Prostate gland (tissue), 2 donors: Measurements from ENCODE around the gene CISTR. TPM values are rescaled to one million over a fixed set of nuclear protein-coding genes. Genes with fewer than 3 reads are reported as not detected.

ENCODE experiments used
- DNase-seq: peaks from one replicate; pipeline ENCODE4 v3.0.0-alpha.2; 2019; ENCODE audit warnings: low spot score
- H3K27ac ChIP-seq, 2 donors: fragments of 200-600 bp; sonication (generic); 2 replicates each; pipeline ENCODE4 v1.5.1; 2017 to 2019
- H3K27me3 ChIP-seq: fragments of 200-600 bp; sonication (generic); replicated peaks from 2 replicates; pipeline ENCODE4 v1.5.1; 2019; ENCODE audit not compliant: insufficient read depth
- H3K36me3 ChIP-seq, 2 donors: fragments of 200-600 bp; sonication (generic); 1 replicate in 1 of 2; 2 replicates in 1 of 2; pipeline versions ENCODE4 v1.5.1 to v1.8.1; 2017 to 2019
- H3K4me1 ChIP-seq: fragments of 200-600 bp; sonication (generic); replicated peaks from 2 replicates; pipeline ENCODE4 v1.5.1; 2019
- H3K4me3 ChIP-seq, 2 donors: fragments of 200-600 bp; sonication (generic); 2 replicates each; pipeline ENCODE4 v1.5.1; 2017 to 2019
- H3K9me3 ChIP-seq: fragments of 200-600 bp; sonication (generic); 2 replicates; pipeline ENCODE4 v1.5.1; 2017
- POLR2A ChIP-seq: fragments of 450-650 bp; IDR thresholded peaks from one replicate; pipeline ENCODE4 v1.6.1; 2016; ENCODE audit warnings: antibody characterized with exemption, mild to moderate bottlenecking
- POLR2AphosphoS5 ChIP-seq: sonication (generic); formaldehyde crosslinking; IDR thresholded peaks from one replicate; pipeline ENCODE4 v1.6.1; 2017; ENCODE audit warnings: antibody characterized with exemption
- WGBS: methylation state at CpG from one replicate; pipeline ENCODE4 v1.1.5; 2018; 5-methylcytosine and 5-hydroxymethylcytosine counted together
- intact Hi-C: fragments of 100-400 bp; cut with DNase I; formaldehyde crosslinking; loops from one replicate; pipeline ENCODE4 v1.14.2; 2022
- total RNA-seq, 2 donors: library from RNA; depleted of rRNA; stranded (reverse); fragments of >200 nt; gene quantifications; one replicate each; pipeline ENCODE4 v1.1.0, GENCODE V29; 2016
- TF ChIP-seq, protein P1 (sequence below), 4 experiments: fragments of 200-600 bp in 2 of 4; fragments of 450-650 bp in 2 of 4; sonication (generic) in 2 of 4; IDR thresholded peaks; 1 replicate in 3 of 4; 2 replicates in 1 of 4; pipeline ENCODE4 v1.5.1; 2016 to 2019; ENCODE audit warnings: antibody characterized with exemption in 4 of 4, mild to moderate bottlenecking in 2 of 4, moderate library complexity in 2 of 4

CISTR gene
- total RNA-seq, 2 donors from 2014 or later: not detected

DNA sequence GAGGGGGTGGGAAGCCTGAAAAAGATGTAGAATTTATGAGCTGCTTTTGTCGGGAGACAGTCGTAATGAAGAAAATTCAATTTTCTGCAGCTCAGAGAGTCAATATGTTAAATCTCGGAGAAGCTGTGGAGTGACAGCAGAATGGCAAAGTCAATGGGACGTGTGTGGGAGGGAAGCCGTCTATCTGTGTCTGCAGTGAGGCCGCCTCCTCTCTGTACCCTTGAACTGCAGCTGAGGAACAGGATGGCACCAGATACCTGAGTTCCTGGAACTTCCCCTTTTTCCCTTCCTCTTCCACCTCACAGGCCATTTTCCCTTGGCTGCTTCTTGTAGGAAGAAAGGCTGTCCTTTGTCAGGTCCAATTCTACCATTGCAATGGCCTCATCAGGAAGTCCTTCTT lies 15.2 kb downstream of the CISTR start:
- intact Hi-C loops: no loop called here
- WGBS: 85% methylated on average over 6 of the region's 6 CpGs
- Histone ChIP-seq H3K36me3 (no peaks in the 10 kb centered on the region), H3K27me3 (peaks cover 7% of the 10 kb centered on the region), H3K4me3 (no peak overlapping the region), H3K9me3 (no peaks in the 10 kb centered on the region), H3K4me1 (no peaks in the 10 kb centered on the region), H3K27ac (no peak overlapping the region)
- TF ChIP-seq POLR2A (no peak), POLR2AphosphoS5 (no peak)
- TF ChIP-seq, protein P1, sequence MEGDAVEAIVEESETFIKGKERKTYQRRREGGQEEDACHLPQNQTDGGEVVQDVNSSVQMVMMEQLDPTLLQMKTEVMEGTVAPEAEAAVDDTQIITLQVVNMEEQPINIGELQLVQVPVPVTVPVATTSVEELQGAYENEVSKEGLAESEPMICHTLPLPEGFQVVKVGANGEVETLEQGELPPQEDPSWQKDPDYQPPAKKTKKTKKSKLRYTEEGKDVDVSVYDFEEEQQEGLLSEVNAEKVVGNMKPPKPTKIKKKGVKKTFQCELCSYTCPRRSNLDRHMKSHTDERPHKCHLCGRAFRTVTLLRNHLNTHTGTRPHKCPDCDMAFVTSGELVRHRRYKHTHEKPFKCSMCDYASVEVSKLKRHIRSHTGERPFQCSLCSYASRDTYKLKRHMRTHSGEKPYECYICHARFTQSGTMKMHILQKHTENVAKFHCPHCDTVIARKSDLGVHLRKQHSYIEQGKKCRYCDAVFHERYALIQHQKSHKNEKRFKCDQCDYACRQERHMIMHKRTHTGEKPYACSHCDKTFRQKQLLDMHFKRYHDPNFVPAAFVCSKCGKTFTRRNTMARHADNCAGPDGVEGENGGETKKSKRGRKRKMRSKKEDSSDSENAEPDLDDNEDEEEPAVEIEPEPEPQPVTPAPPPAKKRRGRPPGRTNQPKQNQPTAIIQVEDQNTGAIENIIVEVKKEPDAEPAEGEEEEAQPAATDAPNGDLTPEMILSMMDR (IDR thresholded peaks at IDR 0.05): no peak
- DNase-seq: no peak

DNA sequence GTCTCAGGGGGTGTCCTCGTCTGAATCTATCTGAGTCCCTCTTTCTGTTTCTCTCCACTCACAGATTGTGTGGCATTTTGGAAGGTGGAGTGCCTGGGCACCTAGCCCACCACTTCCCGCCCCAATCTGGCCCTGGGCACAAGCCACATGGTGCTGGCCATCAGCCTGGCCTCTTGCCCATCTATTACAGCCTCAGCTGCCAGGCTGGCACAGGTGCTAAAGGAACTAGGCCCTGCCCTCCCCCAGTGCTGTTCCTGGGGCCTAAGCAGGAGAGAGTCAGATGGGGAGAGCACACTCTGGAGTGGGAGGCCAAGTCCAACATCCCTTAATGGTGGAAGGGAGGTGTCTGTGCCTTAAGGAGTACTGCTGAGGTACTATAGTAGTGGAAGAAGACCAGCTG lies 16.2 kb downstream of the CISTR start:
- Histone ChIP-seq H3K4me1 (no peaks in the 10 kb centered on the region), H3K27ac (no peak overlapping the region), H3K9me3 (no peaks in the 10 kb centered on the region), H3K4me3 (no peak overlapping the region), H3K27me3 (peaks cover 1% of the 10 kb centered on the region), H3K36me3 (no peaks in the 10 kb centered on the region)
- peak; percentile 28 for DNase-seq
- intact Hi-C loops: no loop called here
- TF ChIP-seq POLR2A (no peak), POLR2AphosphoS5 (peak; percentile 11)
- TF ChIP-seq, protein P1 (IDR thresholded peaks at IDR 0.05): no peak
- 24% methylated on average over 2 of the region's 2 CpGs for WGBS

DNA sequence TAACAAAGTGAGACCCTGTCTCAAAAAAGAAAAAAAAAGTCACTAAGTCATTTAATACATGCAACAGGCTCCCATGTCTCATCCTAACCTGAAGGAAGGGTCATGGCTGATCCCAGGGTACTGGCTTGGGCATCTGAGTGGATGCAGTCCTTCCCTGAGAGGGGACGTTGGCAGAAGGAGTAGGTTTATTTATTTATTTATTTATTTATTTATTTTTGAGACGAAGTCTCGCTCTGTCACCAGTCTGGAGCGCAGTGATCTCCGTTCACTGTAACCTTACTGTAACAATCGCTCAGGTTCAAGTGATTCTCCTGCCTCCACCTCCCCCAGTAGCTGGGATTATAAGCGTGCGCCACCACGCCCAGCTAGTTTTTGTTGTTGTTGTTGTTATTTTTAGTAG lies 17.4 kb downstream of the CISTR start:
- 90% methylated on average over 9 of the region's 9 CpGs for WGBS
- DNase-seq: no peak
- H3K9me3 ChIP-seq: no peaks in the 10 kb centered on the region
- H3K4me3 ChIP-seq: no peak overlapping the region
- H3K4me1 ChIP-seq: no peaks in the 10 kb centered on the region
- TF ChIP-seq POLR2A: no peak
- no peak for TF ChIP-seq POLR2AphosphoS5
- TF ChIP-seq, protein P1 (IDR thresholded peaks at IDR 0.05): no peak
- intact Hi-C loops: no loop called here
- no peaks in the 10 kb centered on the region for H3K36me3 ChIP-seq
- H3K27me3 ChIP-seq: no peaks in the 10 kb centered on the region
- H3K27ac ChIP-seq: no peak overlapping the region

- TF ChIP-seq POLR2A: no peak
- TF ChIP-seq, protein P1 (IDR thresholded peaks at IDR 0.05): no peak
- TF ChIP-seq POLR2AphosphoS5: no peak
- H3K9me3 ChIP-seq: no peaks in the 10 kb centered on the region
- H3K36me3 ChIP-seq: no peaks in the 10 kb centered on the region
- intact Hi-C loops: no loop called here
- no peak overlapping the region for H3K27ac ChIP-seq
- WGBS: 47% methylated on average over 5 of the region's 5 CpGs
- no peak overlapping the region for H3K4me3 ChIP-seq
- no peaks in the 10 kb centered on the region for H3K27me3 ChIP-seq
- no peaks in the 10 kb centered on the region for H3K4me1 ChIP-seq
- no peak for DNase-seq
Measured at GRCh38 chr12:53733807-53734200, 18.0 kb downstream of the CISTR start.

- no peak overlapping the region for H3K27ac ChIP-seq
- H3K4me1 ChIP-seq: no peaks in the 10 kb centered on the region
- H3K36me3 ChIP-seq: no peaks in the 10 kb centered on the region
- TF ChIP-seq POLR2AphosphoS5: no peak
- no peak for TF ChIP-seq POLR2A
- TF ChIP-seq, protein P1 (IDR thresholded peaks at IDR 0.05): no peak
- H3K4me3 ChIP-seq: no peak overlapping the region
- H3K9me3 ChIP-seq: no peaks in the 10 kb centered on the region
- H3K27me3 ChIP-seq: no peaks in the 10 kb centered on the region
- intact Hi-C loops: no loop called here
- 94% methylated on average over 2 of the region's 2 CpGs for WGBS
- DNase-seq: no peak
Measured at GRCh38 chr12:53733051-53733806, 18.6 kb downstream of the CISTR start.
